K562 (cell line): Measurements from ENCODE around the gene NYAP1. TPM values are rescaled to one million over a fixed set of nuclear protein-coding genes. Genes with fewer than 3 reads are reported as not detected.

ENCODE experiments used
- BCOR ChIP-seq: fragments of 450-650 bp; IDR thresholded peaks from 2 replicates; pipeline ENCODE4 v1.6.1; 2016
- CBX1 ChIP-seq: sonication (generic); IDR thresholded peaks from 2 replicates; pipeline ENCODE4 v1.6.1; 2016; ENCODE audit warnings: antibody characterized with exemption, low read depth, mild to moderate bottlenecking
- CHD2 ChIP-seq: IDR thresholded peaks from 2 replicates; pipeline ENCODE4 v1.6.1; 2011; ENCODE audit warnings: low read depth, low read length
- RBM25 ChIP-seq: fragments of 200-400 bp; formaldehyde crosslinking; IDR thresholded peaks from 2 replicates; pipeline ENCODE4 v1.6.1; 2018; ENCODE audit warnings: low read length, low read depth, moderate library complexity; ENCODE audit not compliant: severe bottlenecking
- RCOR1 ChIP-seq, 2 experiments: IDR thresholded peaks; 2 replicates each; pipeline ENCODE4 v1.6.1; 2012; ENCODE audit warnings: low read depth in 2 of 2, low read length in 2 of 2, borderline replicate concordance in 1 of 2, improper control_type of control experiment in 1 of 2
- SAFB2 ChIP-seq: fragments of 200-400 bp; formaldehyde crosslinking; IDR thresholded peaks from 2 replicates; pipeline ENCODE4 v1.6.1; 2018; ENCODE audit warnings: borderline replicate concordance, low read length, low read depth, moderate library complexity; ENCODE audit not compliant: severe bottlenecking
- SMAD2 ChIP-seq: fragments of 150-350 bp; IDR thresholded peaks from 2 replicates; pipeline ENCODE4 v1.6.1; 2014; ENCODE audit warnings: low read depth, mild to moderate bottlenecking, low read length
- TCF7L2 ChIP-seq: fragments of 150-350 bp; IDR thresholded peaks from 2 replicates; pipeline ENCODE4 v1.6.1; 2016; ENCODE audit warnings: low read depth, mild to moderate bottlenecking, low read length, moderate library complexity
- TRIM28 ChIP-seq: fragments of 450-650 bp; IDR thresholded peaks from 2 replicates; pipeline ENCODE4 v1.6.1; 2017
- ZFP36 ChIP-seq: fragments of 150-350 bp; IDR thresholded peaks from 2 replicates; pipeline ENCODE4 v1.6.1; 2018; ENCODE audit warnings: low read length, low read depth; ENCODE audit not compliant: partially characterized antibody
- ZNF143 ChIP-seq: sonication (generic); formaldehyde crosslinking; IDR thresholded peaks from 2 replicates; pipeline ENCODE4 v1.9.0; 2022; ENCODE audit warnings: mild to moderate bottlenecking, missing genetic modification reagents
- ZNF41 ChIP-seq: fragments of 250-450 bp; sonication (Bioruptor Pico); conservative IDR thresholded peaks from 2 replicates; pipeline ENCODE4 v1.4.0; 2020; ENCODE audit warnings: mild to moderate bottlenecking
- ZNF695 ChIP-seq: fragments of 450-650 bp; formaldehyde crosslinking; IDR thresholded peaks from 2 replicates; pipeline ENCODE4 v1.4.0; 2020; ENCODE audit warnings: mild to moderate bottlenecking, moderate library complexity
- polyA plus RNA-seq, 8 experiments: library from polyadenylated mRNA; depleted of rRNA in 4 of 8; stranded (reverse) in 5 of 8; unstranded in 3 of 8; fragments of >200 nt; fragmentation: Nextera tagmentation in 2 of 8; fragmentation: Illumina TruSeq in 1 of 8; extraction: Ambion mirVana in 2 of 8; extraction: Trizol in 1 of 8; gene quantifications; 2 replicates each; pipeline versions ENCODE4 v1.2.1 to v1.2.3, GENCODE V29; 2011 to 2014; ENCODE audit warnings: inconsistent platforms in 1 of 8, missing spikeins in 1 of 8
- total RNA-seq, 7 experiments: library from RNA; depleted of rRNA in 6 of 7; stranded (reverse); fragments of >200 nt in 6 of 7; fragmentation: Illumina TruSeq in 2 of 7; extraction: Trizol in 2 of 7; gene quantifications; 2 replicates each; pipeline versions ENCODE4 v1.2.1 to v1.2.3, GENCODE V29; 2011 to 2021; ENCODE audit warnings: low replicate concordance in 1 of 7
- TF ChIP-seq, protein P1 (sequence below), 2 experiments: fragments of 450-650 bp; IDR thresholded peaks; 2 replicates each; pipeline ENCODE4 v1.6.1; 2016
- TF ChIP-seq, protein P2 (sequence below): fragments of 250-450 bp; sonication (Bioruptor Pico); IDR thresholded peaks from 2 replicates; pipeline ENCODE4 v1.4.0; 2020
- TF ChIP-seq, protein P3 (sequence below), 2 experiments: IDR thresholded peaks; 2 replicates each; pipeline ENCODE4 v1.6.1; 2011; ENCODE audit warnings: borderline replicate concordance in 1 of 2, control low read depth in 1 of 2, low read depth in 1 of 2, low read length in 1 of 2, mild to moderate bottlenecking in 1 of 2, mixed read lengths in 1 of 2, moderate library complexity in 1 of 2; ENCODE audit not compliant: insufficient read depth in 1 of 2, insufficient read length in 1 of 2, poor library complexity in 1 of 2, severe bottlenecking in 1 of 2; ENCODE audit errors: extremely low read depth in 1 of 2
- TF ChIP-seq, protein P4 (sequence below): fragments of 250-450 bp; sonication (Bioruptor Pico); IDR thresholded peaks from 2 replicates; pipeline ENCODE4 v1.5.0; 2020; ENCODE audit warnings: mild to moderate bottlenecking, borderline replicate concordance

NYAP1 gene
- total and polyA plus RNA-seq, 9 of the 15 experiments (the other 6 are each of a cell fraction or from before 2014, with no cell fraction given): 0.11 to 0.88 (median 0.22) TPM; not detected in 2

DNA sequence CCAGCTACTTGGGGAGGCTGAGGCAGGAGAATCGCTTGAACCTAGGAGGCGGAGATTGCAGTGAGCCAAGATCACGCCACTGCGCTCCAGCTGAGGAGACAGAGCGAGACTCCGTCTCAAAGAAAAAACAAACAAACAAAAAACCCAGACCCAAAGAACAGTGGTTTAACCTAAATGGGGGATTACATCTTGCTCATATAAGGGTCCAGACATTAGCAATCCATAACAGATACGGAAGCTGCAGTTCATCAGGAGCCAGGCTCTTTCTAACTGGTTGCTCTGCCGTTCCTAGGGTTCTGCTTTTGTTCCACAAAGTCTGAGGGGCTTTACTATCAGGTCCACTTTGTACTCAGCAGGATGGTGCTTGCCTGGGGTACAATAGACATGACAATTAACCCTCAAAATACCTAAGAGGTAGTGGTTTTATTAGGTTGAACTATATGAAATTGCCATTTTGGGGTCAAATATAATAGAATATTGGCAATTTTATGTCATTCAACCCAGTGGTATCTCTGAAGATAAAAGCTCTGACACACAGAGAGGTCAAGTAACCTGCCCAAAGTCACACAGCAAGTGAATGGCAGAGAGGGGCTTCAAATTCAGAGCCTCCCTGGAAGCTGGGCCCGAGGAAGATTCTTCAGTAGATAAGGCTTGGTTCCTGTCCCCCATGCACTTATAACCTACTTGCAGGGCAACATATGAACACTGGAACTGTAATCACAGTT lies 21.3 kb downstream of the NYAP1 start (continued):
- TF ChIP-seq TCF7L2 (no peak), CBX1 (0 out of 2 replicates have a peak, but pooled peaks have one; percentile 22), ZNF695 (CRISPR knock-in tag) (no peak), CHD2 (no peak), SMAD2 (no peak), RCOR1 (IDR thresholded peaks at IDR 0.05; ENCODE audit: borderline replicate concordance in 1 of 2, low read depth in 2 of 2, low read length in 2 of 2) (peak; percentile 33 to 68; a peak in 3 of 4 replicates), SAFB2 (no peak), BCOR (peak; percentile 98), TRIM28 (no peak), ZNF143 (CRISPR knock-in tag) (no peak), ZNF41 (CRISPR knock-in tag) (no peak), ZFP36 (peak; percentile 90), RBM25 (peak; percentile 97)
- TF ChIP-seq, protein P1, sequence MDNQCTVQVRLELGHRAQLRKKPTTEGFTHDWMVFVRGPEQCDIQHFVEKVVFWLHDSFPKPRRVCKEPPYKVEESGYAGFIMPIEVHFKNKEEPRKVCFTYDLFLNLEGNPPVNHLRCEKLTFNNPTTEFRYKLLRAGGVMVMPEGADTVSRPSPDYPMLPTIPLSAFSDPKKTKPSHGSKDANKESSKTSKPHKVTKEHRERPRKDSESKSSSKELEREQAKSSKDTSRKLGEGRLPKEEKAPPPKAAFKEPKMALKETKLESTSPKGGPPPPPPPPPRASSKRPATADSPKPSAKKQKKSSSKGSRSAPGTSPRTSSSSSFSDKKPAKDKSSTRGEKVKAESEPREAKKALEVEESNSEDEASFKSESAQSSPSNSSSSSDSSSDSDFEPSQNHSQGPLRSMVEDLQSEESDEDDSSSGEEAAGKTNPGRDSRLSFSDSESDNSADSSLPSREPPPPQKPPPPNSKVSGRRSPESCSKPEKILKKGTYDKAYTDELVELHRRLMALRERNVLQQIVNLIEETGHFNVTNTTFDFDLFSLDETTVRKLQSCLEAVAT (IDR thresholded peaks at IDR 0.05): peak in 1 of 2 experiments; percentile 97; a peak in 2 of 4 replicates
- TF ChIP-seq, protein P2, sequence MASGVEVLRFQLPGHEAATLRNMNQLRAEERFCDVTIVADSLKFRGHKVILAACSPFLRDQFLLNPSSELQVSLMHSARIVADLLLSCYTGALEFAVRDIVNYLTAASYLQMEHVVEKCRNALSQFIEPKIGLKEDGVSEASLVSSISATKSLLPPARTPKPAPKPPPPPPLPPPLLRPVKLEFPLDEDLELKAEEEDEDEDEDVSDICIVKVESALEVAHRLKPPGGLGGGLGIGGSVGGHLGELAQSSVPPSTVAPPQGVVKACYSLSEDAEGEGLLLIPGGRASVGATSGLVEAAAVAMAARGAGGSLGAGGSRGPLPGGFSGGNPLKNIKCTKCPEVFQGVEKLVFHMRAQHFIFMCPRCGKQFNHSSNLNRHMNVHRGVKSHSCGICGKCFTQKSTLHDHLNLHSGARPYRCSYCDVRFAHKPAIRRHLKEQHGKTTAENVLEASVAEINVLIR (CRISPR knock-in tag): no peak
- TF ChIP-seq, protein P3, sequence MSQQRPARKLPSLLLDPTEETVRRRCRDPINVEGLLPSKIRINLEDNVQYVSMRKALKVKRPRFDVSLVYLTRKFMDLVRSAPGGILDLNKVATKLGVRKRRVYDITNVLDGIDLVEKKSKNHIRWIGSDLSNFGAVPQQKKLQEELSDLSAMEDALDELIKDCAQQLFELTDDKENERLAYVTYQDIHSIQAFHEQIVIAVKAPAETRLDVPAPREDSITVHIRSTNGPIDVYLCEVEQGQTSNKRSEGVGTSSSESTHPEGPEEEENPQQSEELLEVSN (IDR thresholded peaks at IDR 0.05; ENCODE audit: borderline replicate concordance in 1 of 2, extremely low read depth in 1 of 2, insufficient read depth in 1 of 2, insufficient read length in 1 of 2, low read depth in 1 of 2, low read length in 1 of 2, poor library complexity in 1 of 2, severe bottlenecking in 1 of 2): no peak
- TF ChIP-seq, protein P4, sequence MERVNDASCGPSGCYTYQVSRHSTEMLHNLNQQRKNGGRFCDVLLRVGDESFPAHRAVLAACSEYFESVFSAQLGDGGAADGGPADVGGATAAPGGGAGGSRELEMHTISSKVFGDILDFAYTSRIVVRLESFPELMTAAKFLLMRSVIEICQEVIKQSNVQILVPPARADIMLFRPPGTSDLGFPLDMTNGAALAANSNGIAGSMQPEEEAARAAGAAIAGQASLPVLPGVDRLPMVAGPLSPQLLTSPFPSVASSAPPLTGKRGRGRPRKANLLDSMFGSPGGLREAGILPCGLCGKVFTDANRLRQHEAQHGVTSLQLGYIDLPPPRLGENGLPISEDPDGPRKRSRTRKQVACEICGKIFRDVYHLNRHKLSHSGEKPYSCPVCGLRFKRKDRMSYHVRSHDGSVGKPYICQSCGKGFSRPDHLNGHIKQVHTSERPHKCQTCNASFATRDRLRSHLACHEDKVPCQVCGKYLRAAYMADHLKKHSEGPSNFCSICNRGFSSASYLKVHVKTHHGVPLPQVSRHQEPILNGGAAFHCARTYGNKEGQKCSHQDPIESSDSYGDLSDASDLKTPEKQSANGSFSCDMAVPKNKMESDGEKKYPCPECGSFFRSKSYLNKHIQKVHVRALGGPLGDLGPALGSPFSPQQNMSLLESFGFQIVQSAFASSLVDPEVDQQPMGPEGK (CRISPR knock-in tag): no peak
